ENCODE measurements around the gene BABAM1.

The BABAM1 gene

GRCh38 chr19:17248011-17248776 lies 19.0 kb upstream of the BABAM1 start:
- in situ Hi-C loops (cut with MboI; ENCODE audit: low sequenced_read_pairs, unreplicated experiment) = loop anchor here (25.0 kb wide), 1 partner anchor 186 kb away; no protein-coding TSS in a partner anchor
- no peak for DNase-seq (ENCODE audit: low spot score)
- TF ChIP-seq, protein P1, sequence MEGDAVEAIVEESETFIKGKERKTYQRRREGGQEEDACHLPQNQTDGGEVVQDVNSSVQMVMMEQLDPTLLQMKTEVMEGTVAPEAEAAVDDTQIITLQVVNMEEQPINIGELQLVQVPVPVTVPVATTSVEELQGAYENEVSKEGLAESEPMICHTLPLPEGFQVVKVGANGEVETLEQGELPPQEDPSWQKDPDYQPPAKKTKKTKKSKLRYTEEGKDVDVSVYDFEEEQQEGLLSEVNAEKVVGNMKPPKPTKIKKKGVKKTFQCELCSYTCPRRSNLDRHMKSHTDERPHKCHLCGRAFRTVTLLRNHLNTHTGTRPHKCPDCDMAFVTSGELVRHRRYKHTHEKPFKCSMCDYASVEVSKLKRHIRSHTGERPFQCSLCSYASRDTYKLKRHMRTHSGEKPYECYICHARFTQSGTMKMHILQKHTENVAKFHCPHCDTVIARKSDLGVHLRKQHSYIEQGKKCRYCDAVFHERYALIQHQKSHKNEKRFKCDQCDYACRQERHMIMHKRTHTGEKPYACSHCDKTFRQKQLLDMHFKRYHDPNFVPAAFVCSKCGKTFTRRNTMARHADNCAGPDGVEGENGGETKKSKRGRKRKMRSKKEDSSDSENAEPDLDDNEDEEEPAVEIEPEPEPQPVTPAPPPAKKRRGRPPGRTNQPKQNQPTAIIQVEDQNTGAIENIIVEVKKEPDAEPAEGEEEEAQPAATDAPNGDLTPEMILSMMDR (IDR thresholded peaks at IDR 0.05; ENCODE audit: borderline replicate concordance, control extremely low read depth, extremely low read depth, insufficient read depth, missing control alignments) = no peak

DNA sequence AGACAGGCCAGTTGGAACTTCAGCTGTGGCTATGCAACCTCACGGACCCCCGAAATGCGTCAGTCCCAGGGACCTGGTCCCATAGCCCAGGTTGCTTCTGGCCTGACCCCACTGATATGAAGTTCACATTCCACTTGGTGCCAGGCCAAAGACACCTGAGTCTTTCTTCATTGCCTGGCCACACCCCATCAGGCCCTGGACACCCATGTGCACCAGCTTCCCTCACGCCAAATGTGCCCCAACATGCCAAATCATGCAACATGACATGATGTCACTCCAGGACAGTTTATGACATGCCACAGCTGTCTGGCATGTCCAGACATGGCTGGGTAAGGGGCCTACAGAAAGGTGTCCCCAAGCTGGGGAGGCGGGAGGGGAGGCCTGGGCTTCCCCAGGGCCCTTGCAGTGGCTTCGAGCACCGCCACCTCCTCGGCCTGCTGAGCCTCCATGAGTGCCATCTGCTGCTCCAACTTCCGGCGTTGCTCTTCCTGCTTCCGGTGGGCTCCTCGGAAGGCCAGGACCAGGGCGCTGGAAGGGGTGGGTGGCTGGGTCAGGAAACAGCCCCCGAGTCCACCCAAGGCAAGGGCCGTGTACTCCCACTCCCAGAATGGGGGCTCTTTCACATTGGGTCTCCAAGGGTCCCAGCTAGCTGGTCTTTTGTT lies 17.2 kb upstream of the BABAM1 start:
- DNase-seq (ENCODE audit: low spot score) = no peak
- TF ChIP-seq, protein P1 (IDR thresholded peaks at IDR 0.05; ENCODE audit: borderline replicate concordance, control extremely low read depth, extremely low read depth, insufficient read depth, missing control alignments) = no peak
- in situ Hi-C loops (cut with MboI; ENCODE audit: low sequenced_read_pairs, unreplicated experiment) = loop anchor here (25.0 kb wide), 1 partner anchor 188 kb away; no protein-coding TSS in a partner anchor

DNA sequence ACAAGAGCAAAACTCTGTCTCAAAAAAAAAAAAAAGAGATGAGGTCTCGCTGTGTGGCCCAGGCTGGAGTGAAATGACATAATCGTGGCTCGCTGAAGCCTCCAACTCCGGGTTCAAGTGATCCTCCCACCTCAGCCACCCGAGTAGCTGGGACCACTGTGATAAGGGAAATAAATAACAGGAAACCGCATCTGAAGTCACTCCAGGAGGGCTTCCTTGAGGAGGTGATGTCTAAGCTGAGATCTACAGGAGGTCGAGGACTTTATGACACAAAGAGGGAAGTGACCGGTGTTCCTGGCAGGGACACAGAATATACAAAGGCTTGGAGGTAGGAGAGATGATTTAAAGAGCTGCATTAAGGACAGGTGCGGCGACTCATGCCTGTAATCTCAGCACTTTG lies 12.6 kb upstream of the BABAM1 start:
- TF ChIP-seq, protein P1 (IDR thresholded peaks at IDR 0.05; ENCODE audit: borderline replicate concordance, control extremely low read depth, extremely low read depth, insufficient read depth, missing control alignments) = no peak
- no peak for DNase-seq (ENCODE audit: low spot score)
- in situ Hi-C loops (cut with MboI; ENCODE audit: low sequenced_read_pairs, unreplicated experiment) = no loop called here

DNA sequence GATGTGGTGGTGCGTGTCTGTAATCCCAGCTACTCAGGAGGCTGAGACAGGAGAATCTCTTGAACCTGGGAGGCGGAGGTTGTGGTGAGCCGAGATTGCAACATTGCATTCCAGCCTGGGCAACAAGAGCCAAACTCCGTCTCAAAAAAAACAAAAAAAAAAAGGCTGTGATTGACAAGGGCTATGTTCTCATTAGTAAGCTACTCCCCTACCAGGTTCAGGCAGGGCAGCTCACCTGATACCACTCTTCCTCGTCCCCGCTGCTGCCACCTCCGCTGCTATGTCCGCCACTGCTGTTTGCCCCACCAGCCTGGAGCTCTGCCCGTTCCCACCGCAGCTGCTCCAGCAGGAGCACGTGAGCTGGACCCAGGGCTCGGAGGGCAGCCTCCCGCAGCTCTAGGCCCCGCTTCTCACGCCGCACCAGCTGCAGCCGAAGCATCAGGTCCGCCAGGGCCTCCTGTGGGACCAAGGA lies 12.1 kb upstream of the BABAM1 start:
- no peak for DNase-seq (ENCODE audit: low spot score)
- TF ChIP-seq, protein P1 (IDR thresholded peaks at IDR 0.05; ENCODE audit: borderline replicate concordance, control extremely low read depth, extremely low read depth, insufficient read depth, missing control alignments) = no peak
- in situ Hi-C loops (cut with MboI; ENCODE audit: low sequenced_read_pairs, unreplicated experiment) = no loop called here

GRCh38 chr19:17256130-17256529 lies 11.1 kb upstream of the BABAM1 start:
- DNase-seq (ENCODE audit: low spot score) = no peak
- TF ChIP-seq, protein P1 (IDR thresholded peaks at IDR 0.05; ENCODE audit: borderline replicate concordance, control extremely low read depth, extremely low read depth, insufficient read depth, missing control alignments) = no peak
- in situ Hi-C loops (cut with MboI; ENCODE audit: low sequenced_read_pairs, unreplicated experiment) = no loop called here

GRCh38 chr19:17259118-17259780 lies 8.0 kb upstream of the BABAM1 start:
- in situ Hi-C loops (cut with MboI; ENCODE audit: low sequenced_read_pairs, unreplicated experiment) = no loop called here
- TF ChIP-seq, protein P1 (IDR thresholded peaks at IDR 0.05; ENCODE audit: borderline replicate concordance, control extremely low read depth, extremely low read depth, insufficient read depth, missing control alignments) = no peak

More at GRCh38 chr19:17259118-17259780, 8.0 kb upstream of the BABAM1 start:
- no peak for DNase-seq (ENCODE audit: low spot score)
